VCaP (cell line): ENCODE measurements around the gene TANGO2.

ENCODE experiments used
- H3K27ac ChIP-seq: fragments of 450-650 bp; 2 replicates; pipeline ENCODE4 v1.5.1; 2017
- CTCF ChIP-seq: fragments of 450-650 bp; conservative IDR thresholded peaks from 2 replicates; pipeline ENCODE4 v1.5.1; 2017; ENCODE audit warnings: mild to moderate bottlenecking, moderate library complexity

TANGO2 gene

GRCh38 chr22:20001082-20001638, 19.8 kb upstream of the TANGO2 start:
- no peak for TF ChIP-seq CTCF
- peak overlapping the region; percentile 91 for H3K27ac ChIP-seq

- no peak for TF ChIP-seq CTCF
- peak overlapping the region; percentile 91 for H3K27ac ChIP-seq
Observed at GRCh38 chr22:20002128-20002527, 18.8 kb upstream of the TANGO2 start.

GRCh38 chr22:20002636-20003035, 18.3 kb upstream of the TANGO2 start:
- peak overlapping the region; percentile 91 for H3K27ac ChIP-seq
- no peak for TF ChIP-seq CTCF

GRCh38 chr22:20003304-20003703, 17.6 kb upstream of the TANGO2 start:
- peak overlapping the region; percentile 91 for H3K27ac ChIP-seq
- no peak for TF ChIP-seq CTCF

GRCh38 chr22:20004464-20004863, 16.4 kb upstream of the TANGO2 start:
- H3K27ac ChIP-seq: no peak overlapping the region
- TF ChIP-seq CTCF: no peak

- no peak overlapping the region for H3K27ac ChIP-seq
- no peak for TF ChIP-seq CTCF
Observed at GRCh38 chr22:20008221-20008995, 12.5 kb upstream of the TANGO2 start.

GRCh38 chr22:20009018-20009491, 11.9 kb upstream of the TANGO2 start:
- no peak overlapping the region for H3K27ac ChIP-seq
- TF ChIP-seq CTCF: no peak
